HepG2 (cell line): ENCODE measurements around the gene WDR11. TPM values are rescaled to one million over a fixed set of nuclear protein-coding genes. Genes with fewer than 3 reads are reported as not detected.

Experiments used
- ATAC-seq: fragments of 200-7000 bp; cut with Tn5 transposase; 3 replicates; pipeline ENCODE4 v1.9.1; 2020; ENCODE audit warnings: mild to moderate bottlenecking, moderate library complexity
- BruUV-seq: library from RNA; stranded (reverse); fragments of 400-500 nt; replicated peaks from 2 replicates; lab custom pipeline; 2021; lab: Mats Ljungman, UMichigan
- CTCF ChIA-PET: fragments of 300-600 bp; formaldehyde crosslinking; extraction: SDS; loops from one replicate; lab custom pipeline; 2021; ENCODE audit warnings: low total read pairs, inconsistent platforms, low intra/inter-chr PET ratio; lab: Yijun Ruan, JAX
- POLR2A ChIA-PET: fragments of 350-600 bp; sonication (Branson Sonifier 250); formaldehyde crosslinking; loops from one replicate; lab custom pipeline; 2020; ENCODE audit warnings: antibody characterized with exemption, inconsistent platforms; lab: Yijun Ruan, JAX
- DNase-seq: peaks from one replicate; pipeline ENCODE4 v3.0.0-alpha.2; 2015; ENCODE audit warnings: low spot score
- FAIRE-seq: peaks from 3 replicates; lab custom pipeline; 2011; peaks lifted over from hg19 to GRCh38; lab: Jason Lieb, UNC
- H2AFZ ChIP-seq: one replicate; pipeline ENCODE4 v1.6.1; 2011; ENCODE audit warnings: low read length, inconsistent platforms
- H3K27ac ChIP-seq: fragments of 300-600 bp; 3 replicates; pipeline ENCODE4 v1.8.0; 2011; ENCODE audit warnings: mixed run types, mild to moderate bottlenecking, mixed read lengths, low read length, inconsistent platforms; ENCODE audit not compliant: insufficient read depth; ENCODE audit errors: extremely low read length
- H3K27me3 ChIP-seq, 2 experiments: fragments of 200-600 bp in 1 of 2; 2 replicates in 1 of 2; 3 replicates in 1 of 2; pipeline versions ENCODE4 v1.6.0 to v1.8.0; 2011; ENCODE audit warnings: low read length in 2 of 2, mild to moderate bottlenecking in 2 of 2, moderate library complexity in 2 of 2, inconsistent platforms in 1 of 2; ENCODE audit not compliant: insufficient read depth in 2 of 2, control insufficient read depth in 1 of 2
- H3K36me3 ChIP-seq, 2 experiments: fragments of 200-600 bp in 1 of 2; replicated peaks in 1 of 2; 2 replicates in 1 of 2; 3 replicates in 1 of 2; pipeline versions ENCODE4 v1.5.1 to v1.8.0; 2011; ENCODE audit warnings: low read length in 2 of 2, inconsistent platforms in 1 of 2; ENCODE audit not compliant: insufficient read depth in 2 of 2, control insufficient read depth in 1 of 2
- H3K4me1 ChIP-seq: 2 replicates; pipeline ENCODE4 v1.5.1; 2012; ENCODE audit warnings: low read length, inconsistent platforms; ENCODE audit not compliant: insufficient read depth
- H3K4me2 ChIP-seq: 2 replicates; pipeline ENCODE4 v1.6.0; 2011; ENCODE audit warnings: low read depth, low read length, inconsistent platforms
- H3K4me3 ChIP-seq, 3 experiments: fragments of 200-600 bp in 1 of 3; sonication (generic), shearing (Covaris generic) in 1 of 3; replicated peaks in 1 of 3; 2 replicates each; pipeline ENCODE4 v1.5.1; 2011 to 2016; ENCODE audit warnings: low read length in 3 of 3, inconsistent platforms in 2 of 3, low read depth in 2 of 3, mild to moderate bottlenecking in 2 of 3, control low read depth in 1 of 3, mixed read lengths in 1 of 3; ENCODE audit not compliant: insufficient read depth in 1 of 3
- H3K79me2 ChIP-seq: one replicate; pipeline ENCODE4 v1.6.1; 2011; ENCODE audit warnings: low read length, inconsistent platforms; ENCODE audit not compliant: insufficient read depth
- H3K9ac ChIP-seq: 2 replicates; pipeline ENCODE4 v1.6.0; 2011; ENCODE audit warnings: mild to moderate bottlenecking, low read depth, low read length, inconsistent platforms; ENCODE audit not compliant: insufficient read depth
- H3K9me3 ChIP-seq: 2 replicates; pipeline ENCODE4 v1.5.1; 2012; ENCODE audit warnings: mild to moderate bottlenecking, low read length
- H4K20me1 ChIP-seq: 2 replicates; pipeline ENCODE4 v1.6.0; 2011; ENCODE audit warnings: inconsistent platforms, mild to moderate bottlenecking, low read length, moderate library complexity; ENCODE audit not compliant: insufficient read depth
- GPN1 ChIP-seq: sonication (generic); formaldehyde crosslinking; IDR thresholded peaks from 2 replicates; pipeline ENCODE4 v1.5.1; 2020; ENCODE audit warnings: missing genetic modification reagents, borderline replicate concordance
- HOXA7 ChIP-seq: sonication (generic); formaldehyde crosslinking; IDR thresholded peaks from 2 replicates; pipeline ENCODE4 v1.8.1; 2022; ENCODE audit warnings: mild to moderate bottlenecking, missing genetic modification reagents, moderate library complexity
- MLLT10 ChIP-seq: sonication (generic); formaldehyde crosslinking; IDR thresholded peaks from 2 replicates; pipeline ENCODE4 v1.4.0; 2020; ENCODE audit warnings: missing genetic modification reagents
- SRY ChIP-seq: sonication (generic); formaldehyde crosslinking; IDR thresholded peaks from 2 replicates; pipeline ENCODE4 v1.8.0; 2022; ENCODE audit warnings: mild to moderate bottlenecking, missing genetic modification reagents
- TFDP1 ChIP-seq: IDR thresholded peaks from 2 replicates; pipeline ENCODE4 v1.6.1; 2016; ENCODE audit warnings: missing compliant biosample characterization, missing genetic modification reagents, borderline replicate concordance
- THRA ChIP-seq: sonication (generic); formaldehyde crosslinking; IDR thresholded peaks from 2 replicates; pipeline ENCODE4 v1.4.0; 2020; ENCODE audit warnings: missing genetic modification reagents, borderline replicate concordance
- ZBTB44 ChIP-seq: sonication (generic); formaldehyde crosslinking; IDR thresholded peaks from 2 replicates; pipeline ENCODE4 v1.4.0; 2020; ENCODE audit warnings: missing genetic modification reagents
- ZC3H13 ChIP-seq: sonication (generic); formaldehyde crosslinking; IDR thresholded peaks from 2 replicates; pipeline ENCODE4 v1.8.1; 2023; ENCODE audit warnings: mild to moderate bottlenecking, missing genetic modification reagents, moderate library complexity
- ZNF383 ChIP-seq: sonication (generic); formaldehyde crosslinking; IDR thresholded peaks from 2 replicates; pipeline ENCODE4 v1.4.0; 2020; ENCODE audit warnings: missing genetic modification reagents, mild to moderate bottlenecking, borderline replicate concordance
- ZNF784 ChIP-seq: sonication (generic); formaldehyde crosslinking; IDR thresholded peaks from 2 replicates; pipeline ENCODE4 v1.5.1; 2020; ENCODE audit warnings: missing genetic modification reagents, mild to moderate bottlenecking, borderline replicate concordance
- ZSCAN20 ChIP-seq: sonication (generic); formaldehyde crosslinking; IDR thresholded peaks from 2 replicates; pipeline ENCODE4 v1.4.0; 2020; ENCODE audit warnings: missing genetic modification reagents, mild to moderate bottlenecking, borderline replicate concordance
- WGBS: methylation state at CpG from one replicate; pipeline ENCODE4 v1.1.6; 2017; ENCODE audit warnings: low lambda C conversion rate; 5-methylcytosine and 5-hydroxymethylcytosine counted together
- in situ Hi-C: cut with HindIII; loops from 2 replicates; pipeline ENCODE4 v1.10.0; 2017; ENCODE audit warnings: low pct_unique_long_range_greater_than_20kb; ENCODE audit not compliant: extremely low pct_ligation_motif_present
- intact Hi-C: fragments of 100-400 bp; cut with micrococcal nuclease; formaldehyde crosslinking; loops from one replicate; pipeline ENCODE4 v1.10.0; 2022; ENCODE audit not compliant: unreplicated experiment
- polyA plus RNA-seq, 8 experiments: library from polyadenylated mRNA; depleted of rRNA in 3 of 8; stranded (reverse) in 7 of 8; unstranded in 1 of 8; fragments of >200 nt; fragmentation: Illumina TruSeq in 4 of 8; extraction: Trizol in 4 of 8; gene quantifications; 2 replicates each; pipeline versions ENCODE4 v1.2.1 to v1.2.3, GENCODE V29; 2011 to 2016; ENCODE audit warnings: low read depth in 4 of 8, missing spikeins in 1 of 8, mixed read lengths in 1 of 8; ENCODE audit not compliant: insufficient read depth in 1 of 8
- total RNA-seq, 5 experiments: library from RNA; depleted of rRNA; stranded (reverse); fragments of >200 nt; fragmentation: Illumina TruSeq; extraction: Trizol; gene quantifications; 2 replicates each; pipeline ENCODE4 v1.2.3, GENCODE V29; 2016; ENCODE audit warnings: low read depth in 1 of 5

WDR11 gene
- total and polyA plus RNA-seq, 2 of the 13 experiments (the other 11 are each of a cell fraction or from before 2014, with no cell fraction given), result 38.0 to 45.2 TPM

- Histone ChIP-seq H3K4me3 (no peak overlapping the region), H3K36me3 (no peaks in the 10 kb centered on the region), H3K9ac (no peak overlapping the region), H3K27ac (no peak overlapping the region), H3K79me2 (no peaks in the 10 kb centered on the region), H3K4me2 (no peak overlapping the region), H2AFZ (no peak overlapping the region), H3K27me3 (no peaks in the 10 kb centered on the region; a peak in 1 of 5 replicates), H4K20me1 (no peaks in the 10 kb centered on the region; the same call in 1 of the 2 replicates), H3K4me1 (peaks cover 5% of the 10 kb centered on the region; the same call in 1 of the 2 replicates), H3K9me3 (no peaks in the 10 kb centered on the region)
- in situ Hi-C loops (no loop called here), intact Hi-C loops (no loop called here)
- no peak for TF ChIP-seq HOXA7 (CRISPR knock-in tag)
- TF ChIP-seq ZBTB44, result no peak
- TF ChIP-seq ZNF784, result no peak
- no peak for TF ChIP-seq ZC3H13 (CRISPR knock-in tag)
- no peak for TF ChIP-seq GPN1 (CRISPR knock-in tag)
- no peak for TF ChIP-seq MLLT10
- no peak for TF ChIP-seq ZNF383
- no peak for TF ChIP-seq TFDP1 (CRISPR knock-in tag)
- TF ChIP-seq THRA (CRISPR knock-in tag), result no peak
- TF ChIP-seq ZSCAN20, result no peak
- no peak for TF ChIP-seq SRY (CRISPR knock-in tag)
- DNase-seq (no peak), FAIRE-seq (no peak), ATAC-seq (no peak)
- CTCF ChIA-PET, result no interaction called here
- BruUV-seq, result no TSS peak
- WGBS, result 18% methylated on average over 8 of the region's 9 CpGs
- POLR2A ChIA-PET, result no interaction called here
Measured at GRCh38 chr10:120832106-120832505, 19.1 kb upstream of the WDR11 start.
